NCI-H524 (cell line): ENCODE results near the gene HPDL.
"Not testable (repeated sequence)": the region's sequence is repeated elsewhere in the genome, so short reads cannot be mapped to it uniquely, and the experiment has no call there.

ENCODE experiments used
- DNase-seq, 2 experiments: peaks; one replicate each; lab custom pipeline; 2025; lab: John Stamatoyannopoulos, UW

HPDL gene

DNA sequence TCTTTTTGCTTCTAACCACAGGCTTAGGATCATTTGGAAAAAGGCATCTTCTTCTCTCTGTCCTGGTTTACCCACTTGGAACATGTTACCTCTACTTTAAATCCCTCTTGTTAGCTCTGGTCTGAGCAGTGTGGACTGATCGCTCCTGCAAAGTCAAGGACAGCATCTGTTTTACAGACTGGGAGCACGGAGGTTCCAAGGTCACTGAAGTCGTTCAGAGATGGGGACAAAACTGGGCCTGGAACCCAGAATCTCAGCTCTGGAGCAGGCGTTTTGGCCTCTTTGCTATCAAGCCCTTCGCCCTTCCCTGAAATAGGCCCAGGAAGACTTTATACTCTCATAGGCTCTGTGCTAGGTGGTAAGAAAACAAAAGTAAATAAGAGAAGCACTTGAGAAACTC, 24.8 kb downstream of the HPDL start:
- DNase-seq, result no peak

DNA sequence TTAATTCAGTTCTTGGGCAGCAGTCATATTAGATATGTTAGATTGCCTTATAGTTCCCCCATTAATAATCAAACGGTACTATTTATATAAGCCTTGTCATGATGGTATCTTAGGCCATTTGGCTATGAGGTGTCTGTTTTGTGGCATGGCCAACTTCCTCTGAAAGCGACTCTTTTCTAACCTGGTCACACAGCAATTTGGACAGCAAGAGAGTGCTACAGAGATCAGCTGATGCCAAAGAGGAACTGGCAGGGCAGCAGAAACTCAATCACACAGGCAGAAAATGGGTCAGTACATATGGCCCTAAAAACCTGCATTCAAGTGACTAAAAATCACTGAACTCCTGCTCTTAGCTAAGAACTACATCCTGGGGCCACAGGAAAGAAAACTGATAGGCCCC, 27.0 kb downstream of the HPDL start:
- no peak for DNase-seq

DNA sequence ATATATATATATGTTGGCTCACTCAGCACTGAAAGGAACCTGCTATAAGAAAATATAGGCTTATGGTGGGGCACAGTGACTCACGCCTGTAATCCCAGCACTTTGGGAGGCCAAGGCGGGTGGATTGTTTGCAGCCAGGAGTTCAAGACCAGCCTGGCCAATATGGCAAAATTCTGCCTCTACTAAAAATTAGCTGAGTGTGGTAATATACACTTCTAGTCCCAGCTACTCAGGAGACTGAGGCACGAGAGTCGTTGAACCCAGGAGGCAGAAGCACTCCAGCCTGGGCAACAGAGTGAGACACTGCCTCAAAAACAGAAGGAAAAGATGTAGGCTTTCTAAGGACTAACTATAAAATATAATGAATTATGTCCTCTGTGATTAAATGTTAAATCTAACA, 28.1 kb downstream of the HPDL start:
- no peak for DNase-seq

DNA sequence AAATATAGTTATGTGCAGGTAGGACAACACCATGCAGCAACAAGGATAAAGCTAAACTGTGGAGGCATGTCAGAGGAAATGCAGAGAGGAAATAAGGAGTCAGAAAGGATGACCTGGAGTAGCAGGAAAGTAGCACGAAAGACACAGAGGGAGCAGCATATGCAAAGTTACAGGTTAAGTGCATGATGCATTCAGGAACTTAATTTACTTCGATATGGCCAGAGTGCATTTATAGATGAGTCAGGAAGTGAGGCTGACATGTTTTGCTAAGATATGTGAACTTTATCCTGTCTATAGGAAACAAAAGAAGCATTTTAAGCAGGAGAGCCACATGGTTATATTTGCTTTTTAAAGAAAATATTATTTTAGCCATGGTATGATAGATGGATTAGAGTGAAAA, 29.0 kb downstream of the HPDL start:
- DNase-seq, result no peak

DNA sequence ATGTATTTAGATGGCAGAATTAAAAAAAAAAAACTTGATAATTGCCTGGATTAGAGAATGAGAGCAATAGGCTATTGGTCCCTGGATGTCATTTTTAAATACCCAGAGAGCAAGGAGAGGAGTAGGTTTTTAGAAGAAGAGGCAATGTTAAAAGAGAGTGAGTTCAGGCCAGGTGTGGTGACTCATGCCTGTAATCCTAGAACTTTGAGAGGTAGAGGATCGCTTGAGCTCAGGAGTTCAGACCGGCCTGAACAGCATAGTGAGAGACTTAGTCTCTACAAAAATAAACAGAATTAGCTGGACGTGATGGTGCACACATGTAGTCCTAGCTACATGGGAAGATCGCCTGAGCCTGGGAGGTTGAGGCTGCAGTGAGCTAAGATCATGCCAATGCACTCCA, 29.5 kb downstream of the HPDL start:
- no peak for DNase-seq

DNA sequence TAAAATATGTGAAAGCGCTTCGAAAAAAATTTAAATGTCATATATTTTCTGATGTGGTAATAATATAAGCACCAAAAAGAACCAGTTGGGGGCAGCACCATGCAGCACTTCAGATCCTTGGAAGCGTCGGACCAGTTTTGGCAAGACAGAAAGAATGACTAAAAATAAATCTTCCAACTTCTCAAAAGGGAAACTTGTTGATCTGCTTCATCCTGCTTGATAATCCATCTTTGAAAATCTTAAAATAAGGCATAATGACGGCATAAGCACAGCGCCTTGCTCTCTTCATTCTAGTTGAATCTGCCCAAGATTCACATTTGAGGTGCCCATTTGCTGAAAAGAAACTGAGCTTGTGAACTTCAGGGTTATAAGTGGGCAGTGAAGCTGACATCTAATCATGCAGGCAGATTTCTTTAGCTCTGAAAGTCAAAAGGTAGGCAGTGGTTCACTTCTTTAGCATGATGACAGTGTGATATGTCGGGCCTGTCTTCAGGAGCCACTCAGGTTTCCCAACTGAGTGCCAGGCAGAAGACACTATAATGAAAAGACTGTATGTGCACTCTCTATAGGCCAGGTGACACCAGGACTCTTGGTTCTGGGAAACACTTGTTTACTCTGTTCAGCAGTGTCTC, 33.3 kb downstream of the HPDL start:
- peak; percentile 9 to 47 for DNase-seq

DNA sequence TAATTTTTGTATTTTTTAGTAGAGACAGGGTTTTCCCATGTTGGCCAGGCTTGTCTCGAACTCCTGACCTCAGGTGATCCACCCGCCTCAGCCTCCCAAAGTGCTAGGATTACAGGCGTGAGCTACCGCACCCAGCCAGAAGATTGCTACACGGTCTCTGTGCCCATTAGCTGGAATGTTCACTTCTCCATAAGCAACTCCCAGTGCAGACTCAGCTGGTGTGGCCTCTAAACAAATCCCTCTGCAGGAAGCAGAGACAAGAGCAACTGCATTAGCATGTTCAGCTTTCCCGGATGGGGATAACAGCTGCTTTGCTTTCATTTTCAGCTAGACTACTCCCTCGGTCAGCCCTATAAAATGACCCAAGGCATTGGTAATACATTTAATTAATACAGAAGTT, 34.3 kb downstream of the HPDL start:
- not testable (repeated sequence) for DNase-seq

DNA sequence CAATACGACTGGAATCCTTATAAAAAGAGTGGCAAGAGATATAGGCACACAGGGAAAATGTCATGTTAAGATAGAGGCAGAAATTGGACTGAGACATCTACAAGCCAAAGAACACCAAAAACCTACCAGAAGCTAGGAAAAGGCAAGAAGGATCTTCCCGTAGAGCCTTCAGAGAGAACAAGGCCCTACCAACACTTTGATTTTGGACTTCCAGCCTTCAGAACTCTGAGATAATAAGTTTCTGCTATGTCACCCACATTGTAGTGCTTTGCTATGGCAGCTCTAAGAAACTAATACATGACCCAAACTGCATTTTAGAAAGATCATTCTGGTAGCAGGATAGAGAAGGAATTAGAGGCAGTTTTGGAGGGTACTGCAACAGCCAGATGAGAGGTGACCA, 37.6 kb downstream of the HPDL start:
- DNase-seq, result no peak

DNA sequence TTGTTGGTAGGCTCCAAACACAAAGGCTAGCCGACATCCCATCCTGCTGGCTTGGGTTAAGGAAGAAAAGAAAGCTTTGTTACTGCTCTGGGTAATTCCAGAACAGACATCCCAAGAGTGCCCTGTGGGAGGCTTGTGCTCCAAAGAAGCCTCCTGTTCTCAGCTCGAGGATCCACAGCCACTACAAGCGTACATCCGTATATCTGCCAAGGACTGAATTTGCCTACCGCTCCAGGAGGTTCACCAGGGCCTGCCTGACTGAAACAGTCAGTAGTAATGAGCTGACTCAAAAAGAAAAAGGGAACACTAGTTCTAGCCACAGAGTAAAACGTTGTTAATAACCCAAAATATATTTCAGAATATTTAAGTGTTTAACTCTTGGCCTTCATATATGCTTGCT, 38.4 kb downstream of the HPDL start:
- DNase-seq, result no peak

DNA sequence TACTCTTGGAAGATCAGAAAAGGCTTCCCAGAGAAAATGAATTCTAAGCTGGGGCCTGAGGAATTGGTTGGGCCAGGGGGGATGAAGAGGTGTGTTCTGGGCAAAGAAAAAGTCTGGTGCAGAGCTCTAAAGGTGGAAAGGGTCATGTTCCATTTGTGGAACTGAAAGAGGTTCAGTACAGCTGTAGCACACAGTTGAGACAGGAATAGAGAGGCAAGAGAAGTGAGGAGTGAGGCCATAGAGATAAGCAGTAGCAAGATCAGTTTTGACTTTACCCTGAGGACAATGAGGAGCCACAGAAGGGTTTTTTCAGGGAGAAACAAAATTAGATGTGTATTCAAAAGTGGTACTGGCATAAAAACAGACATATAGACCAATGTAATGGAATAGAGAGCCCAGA, 43.9 kb downstream of the HPDL start:
- no peak for DNase-seq

DNA sequence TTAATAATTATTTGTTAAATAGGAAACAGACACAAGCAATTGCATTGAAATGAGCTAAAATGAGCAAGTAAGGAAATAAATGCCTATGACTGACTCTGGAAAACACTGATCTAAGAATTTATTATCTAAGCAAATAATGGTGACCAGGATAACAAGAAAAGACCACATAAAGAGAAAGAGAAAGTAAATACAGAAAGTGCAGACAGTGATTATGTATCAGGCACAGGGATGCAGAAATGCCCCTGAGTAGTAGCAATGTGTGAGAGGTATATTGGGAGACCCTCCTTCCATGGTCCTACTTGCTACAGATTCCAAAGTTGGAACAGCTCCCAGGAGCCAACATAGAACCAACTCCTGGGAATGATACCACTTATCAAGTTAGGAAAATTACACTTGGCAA, 46.9 kb downstream of the HPDL start:
- DNase-seq, result no peak

DNA sequence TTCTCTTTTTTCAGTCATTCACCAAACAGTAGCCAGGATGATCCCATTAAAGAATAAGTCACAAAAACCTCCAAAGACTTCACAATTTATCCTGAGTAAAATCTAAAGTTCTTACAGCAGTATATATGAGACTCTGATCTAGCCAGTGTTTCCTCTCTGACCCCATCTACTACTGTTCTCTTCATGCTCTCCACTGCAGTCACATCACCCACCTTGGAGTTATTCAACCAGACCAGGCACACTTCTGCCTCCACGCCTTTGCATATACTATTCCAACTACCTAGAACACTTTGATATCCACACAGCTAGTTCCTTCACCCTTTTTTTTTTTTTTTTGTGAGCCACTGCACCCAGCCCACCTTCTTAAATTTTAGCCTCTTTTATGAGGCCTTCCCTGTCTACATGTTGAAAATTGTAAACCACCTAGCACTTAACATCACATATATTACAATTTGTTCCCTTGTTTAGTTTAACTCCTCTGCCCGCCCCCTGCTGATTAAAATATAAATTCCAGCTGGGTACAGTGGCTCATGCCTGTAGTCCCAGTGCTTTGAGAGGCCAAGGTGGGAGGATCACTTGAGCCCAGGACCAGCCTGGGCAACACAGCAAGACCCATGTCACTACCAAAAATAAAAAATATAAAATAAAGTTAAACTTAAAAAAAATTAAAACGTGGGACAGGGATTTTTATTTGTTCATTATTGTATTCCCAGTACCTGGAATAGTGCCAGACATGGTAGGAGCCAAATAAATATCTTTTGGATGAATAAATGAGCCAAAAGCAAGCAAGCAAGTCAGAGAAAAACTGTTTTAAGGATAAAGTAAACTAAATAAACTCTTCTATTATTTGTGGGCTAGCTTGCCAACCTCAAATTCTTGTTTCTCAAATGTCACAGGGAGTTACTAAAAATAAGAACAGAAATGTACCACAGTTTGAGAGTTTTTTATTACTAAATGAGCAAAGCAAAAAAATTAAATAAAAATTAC, 48.7 kb downstream of the HPDL start:
- DNase-seq, result no peak

DNA sequence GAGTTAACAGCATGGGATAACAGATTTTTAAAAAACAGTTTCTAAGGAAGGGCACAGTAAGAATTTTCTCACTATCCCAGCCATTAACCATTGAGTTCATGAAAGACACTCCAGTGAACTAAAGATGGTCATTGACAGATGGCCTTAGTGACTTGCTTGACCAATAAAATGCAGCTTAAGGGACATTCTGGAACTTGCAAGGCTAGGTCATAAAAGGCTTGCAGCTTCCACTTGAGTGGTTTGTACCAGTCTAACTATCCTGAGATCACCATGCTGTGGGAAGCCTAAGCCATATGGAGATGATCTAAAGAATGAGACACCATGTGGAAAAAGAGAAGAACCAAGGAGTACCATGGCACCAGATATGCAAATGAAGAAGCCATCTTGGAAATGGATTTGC, 51.5 kb downstream of the HPDL start:
- DNase-seq, result no peak
